ENCODE data around the gene SHTN1. TPM values are rescaled to one million over a fixed set of nuclear protein-coding genes. Genes with fewer than 3 reads are reported as not detected.

Gene SHTN1
- total and polyA plus RNA-seq, 2 experiments from 2014 or later, result 6.7 to 8.0 TPM

- TF ChIP-seq, protein P1, sequence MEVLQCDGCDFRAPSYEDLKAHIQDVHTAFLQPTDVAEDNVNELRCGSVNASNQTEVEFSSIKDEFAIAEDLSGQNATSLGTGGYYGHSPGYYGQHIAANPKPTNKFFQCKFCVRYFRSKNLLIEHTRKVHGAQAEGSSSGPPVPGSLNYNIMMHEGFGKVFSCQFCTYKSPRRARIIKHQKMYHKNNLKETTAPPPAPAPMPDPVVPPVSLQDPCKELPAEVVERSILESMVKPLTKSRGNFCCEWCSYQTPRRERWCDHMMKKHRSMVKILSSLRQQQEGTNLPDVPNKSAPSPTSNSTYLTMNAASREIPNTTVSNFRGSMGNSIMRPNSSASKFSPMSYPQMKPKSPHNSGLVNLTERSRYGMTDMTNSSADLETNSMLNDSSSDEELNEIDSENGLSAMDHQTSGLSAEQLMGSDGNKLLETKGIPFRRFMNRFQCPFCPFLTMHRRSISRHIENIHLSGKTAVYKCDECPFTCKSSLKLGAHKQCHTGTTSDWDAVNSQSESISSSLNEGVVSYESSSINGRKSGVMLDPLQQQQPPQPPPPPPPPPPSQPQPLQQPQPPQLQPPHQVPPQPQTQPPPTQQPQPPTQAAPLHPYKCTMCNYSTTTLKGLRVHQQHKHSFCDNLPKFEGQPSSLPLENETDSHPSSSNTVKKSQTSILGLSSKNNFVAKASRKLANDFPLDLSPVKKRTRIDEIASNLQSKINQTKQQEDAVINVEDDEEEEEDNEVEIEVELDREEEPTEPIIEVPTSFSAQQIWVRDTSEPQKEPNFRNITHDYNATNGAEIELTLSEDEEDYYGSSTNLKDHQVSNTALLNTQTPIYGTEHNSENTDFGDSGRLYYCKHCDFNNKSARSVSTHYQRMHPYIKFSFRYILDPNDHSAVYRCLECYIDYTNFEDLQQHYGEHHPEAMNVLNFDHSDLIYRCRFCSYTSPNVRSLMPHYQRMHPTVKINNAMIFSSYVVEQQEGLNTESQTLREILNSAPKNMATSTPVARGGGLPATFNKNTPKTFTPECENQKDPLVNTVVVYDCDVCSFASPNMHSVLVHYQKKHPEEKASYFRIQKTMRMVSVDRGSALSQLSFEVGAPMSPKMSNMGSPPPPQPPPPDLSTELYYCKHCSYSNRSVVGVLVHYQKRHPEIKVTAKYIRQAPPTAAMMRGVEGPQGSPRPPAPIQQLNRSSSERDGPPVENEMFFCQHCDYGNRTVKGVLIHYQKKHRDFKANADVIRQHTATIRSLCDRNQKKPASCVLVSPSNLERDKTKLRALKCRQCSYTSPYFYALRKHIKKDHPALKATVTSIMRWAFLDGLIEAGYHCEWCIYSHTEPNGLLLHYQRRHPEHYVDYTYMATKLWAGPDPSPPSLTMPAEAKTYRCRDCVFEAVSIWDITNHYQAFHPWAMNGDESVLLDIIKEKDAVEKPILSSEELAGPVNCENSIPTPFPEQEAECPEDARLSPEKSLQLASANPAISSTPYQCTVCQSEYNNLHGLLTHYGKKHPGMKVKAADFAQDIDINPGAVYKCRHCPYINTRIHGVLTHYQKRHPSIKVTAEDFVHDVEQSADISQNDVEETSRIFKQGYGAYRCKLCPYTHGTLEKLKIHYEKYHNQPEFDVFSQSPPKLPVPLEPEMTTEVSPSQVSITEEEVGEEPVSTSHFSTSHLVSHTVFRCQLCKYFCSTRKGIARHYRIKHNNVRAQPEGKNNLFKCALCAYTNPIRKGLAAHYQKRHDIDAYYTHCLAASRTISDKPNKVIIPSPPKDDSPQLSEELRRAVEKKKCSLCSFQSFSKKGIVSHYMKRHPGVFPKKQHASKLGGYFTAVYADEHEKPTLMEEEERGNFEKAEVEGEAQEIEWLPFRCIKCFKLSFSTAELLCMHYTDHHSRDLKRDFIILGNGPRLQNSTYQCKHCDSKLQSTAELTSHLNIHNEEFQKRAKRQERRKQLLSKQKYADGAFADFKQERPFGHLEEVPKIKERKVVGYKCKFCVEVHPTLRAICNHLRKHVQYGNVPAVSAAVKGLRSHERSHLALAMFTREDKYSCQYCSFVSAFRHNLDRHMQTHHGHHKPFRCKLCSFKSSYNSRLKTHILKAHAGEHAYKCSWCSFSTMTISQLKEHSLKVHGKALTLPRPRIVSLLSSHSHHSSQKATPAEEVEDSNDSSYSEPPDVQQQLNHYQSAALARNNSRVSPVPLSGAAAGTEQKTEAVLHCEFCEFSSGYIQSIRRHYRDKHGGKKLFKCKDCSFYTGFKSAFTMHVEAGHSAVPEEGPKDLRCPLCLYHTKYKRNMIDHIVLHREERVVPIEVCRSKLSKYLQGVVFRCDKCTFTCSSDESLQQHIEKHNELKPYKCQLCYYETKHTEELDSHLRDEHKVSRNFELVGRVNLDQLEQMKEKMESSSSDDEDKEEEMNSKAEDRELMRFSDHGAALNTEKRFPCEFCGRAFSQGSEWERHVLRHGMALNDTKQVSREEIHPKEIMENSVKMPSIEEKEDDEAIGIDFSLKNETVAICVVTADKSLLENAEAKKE (CRISPR knock-in tag; IDR thresholded peaks at IDR 0.05), result no peak
- no peak for TF ChIP-seq EZH2 (IDR thresholded peaks at IDR 0.05; ENCODE audit: low read depth, unreplicated experiment)
- no peak for TF ChIP-seq ZNF114 (CRISPR knock-in tag; IDR thresholded peaks at IDR 0.05)
- no peak for TF ChIP-seq STAT1 (IDR thresholded peaks at IDR 0.05; ENCODE audit: unreplicated experiment)
- no peak for TF ChIP-seq EZH2phosphoT487 (IDR thresholded peaks at IDR 0.05; ENCODE audit: unreplicated experiment)
- no peak for TF ChIP-seq NANOG (IDR thresholded peaks at IDR 0.05; ENCODE audit: borderline replicate concordance)
- no peak for TF ChIP-seq POLR2AphosphoS5 (IDR thresholded peaks at IDR 0.05; ENCODE audit: low read depth)
- no peak for TF ChIP-seq ZNF331 (CRISPR knock-in tag; IDR thresholded peaks at IDR 0.05; ENCODE audit: low read depth)
- TF ChIP-seq, protein P2, sequence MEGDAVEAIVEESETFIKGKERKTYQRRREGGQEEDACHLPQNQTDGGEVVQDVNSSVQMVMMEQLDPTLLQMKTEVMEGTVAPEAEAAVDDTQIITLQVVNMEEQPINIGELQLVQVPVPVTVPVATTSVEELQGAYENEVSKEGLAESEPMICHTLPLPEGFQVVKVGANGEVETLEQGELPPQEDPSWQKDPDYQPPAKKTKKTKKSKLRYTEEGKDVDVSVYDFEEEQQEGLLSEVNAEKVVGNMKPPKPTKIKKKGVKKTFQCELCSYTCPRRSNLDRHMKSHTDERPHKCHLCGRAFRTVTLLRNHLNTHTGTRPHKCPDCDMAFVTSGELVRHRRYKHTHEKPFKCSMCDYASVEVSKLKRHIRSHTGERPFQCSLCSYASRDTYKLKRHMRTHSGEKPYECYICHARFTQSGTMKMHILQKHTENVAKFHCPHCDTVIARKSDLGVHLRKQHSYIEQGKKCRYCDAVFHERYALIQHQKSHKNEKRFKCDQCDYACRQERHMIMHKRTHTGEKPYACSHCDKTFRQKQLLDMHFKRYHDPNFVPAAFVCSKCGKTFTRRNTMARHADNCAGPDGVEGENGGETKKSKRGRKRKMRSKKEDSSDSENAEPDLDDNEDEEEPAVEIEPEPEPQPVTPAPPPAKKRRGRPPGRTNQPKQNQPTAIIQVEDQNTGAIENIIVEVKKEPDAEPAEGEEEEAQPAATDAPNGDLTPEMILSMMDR (conservative IDR thresholded peaks at IDR 0.05; ENCODE audit: low read depth in 2 of 2), result no peak
- no peak for TF ChIP-seq JUNB (IDR thresholded peaks at IDR 0.05; ENCODE audit: unreplicated experiment)
- TF ChIP-seq CREB1 (CRISPR knock-in tag; IDR thresholded peaks at IDR 0.05; ENCODE audit: low read depth), result no peak
Observed at GRCh38 chr10:116947841-116948529, 57.0 kb downstream of the SHTN1 start (continued).
